Adrenal gland (tissue), 5 donors: Measurements from ENCODE around the gene TGFA.

ENCODE experiments used
- CTCF ChIP-seq, 6 experiments: fragments of 450-650 bp in 4 of 6; fragments of 200-600 bp in 2 of 6; sonication (generic) in 1 of 6; IDR thresholded peaks; 1 replicate in 5 of 6; 2 replicates in 1 of 6; pipeline versions ENCODE4 v1.5.1 to v1.8.0; 2016 to 2021; ENCODE audit warnings: antibody characterized with exemption in 6 of 6, mild to moderate bottlenecking in 2 of 6, moderate library complexity in 1 of 6
- POLR2A ChIP-seq, 2 donors: fragments of 450-650 bp; IDR thresholded peaks; one replicate each; pipeline ENCODE4 v1.6.1; 2017; ENCODE audit warnings: antibody characterized with exemption in 2 of 2, mild to moderate bottlenecking in 2 of 2, moderate library complexity in 1 of 2
- donor health status: DM: no; HTN: no; CAD: no.

- TF ChIP-seq POLR2A (IDR thresholded peaks at IDR 0.05) (no peak), CTCF (IDR thresholded peaks at IDR 0.05) (no peak)
Measured at GRCh38 chr2:70469961-70470360, 83.7 kb downstream of the TGFA start.
